Lung (tissue), 12 donors: Measurements from ENCODE around the gene STXBP6. TPM values are rescaled to one million over a fixed set of nuclear protein-coding genes. Genes with fewer than 3 reads are reported as not detected.

Source experiments
- ATAC-seq: fragments of 200-7000 bp; cut with Tn5 transposase; one replicate; pipeline ENCODE4 v1.9.1; 2020; ENCODE audit warnings: moderate number of reproducible peaks; ENCODE audit not compliant: insufficient read depth, low FRiP score
- DNase-seq, 3 donors: peaks; one replicate each; pipeline ENCODE4 v3.0.0-alpha.2; 2013 to 2017
- H3K27ac ChIP-seq, 2 donors: one replicate each; pipeline ENCODE4 v1.5.1; 2013; ENCODE audit warnings: mild to moderate bottlenecking in 2 of 2, moderate library complexity in 2 of 2, control low read depth in 1 of 2, inconsistent platforms in 1 of 2, low read depth in 1 of 2, low read length in 1 of 2
- H3K27me3 ChIP-seq, 3 donors: one replicate each; pipeline ENCODE4 v1.5.1; 2013; ENCODE audit warnings: low read length in 2 of 3; ENCODE audit not compliant: control insufficient read depth in 3 of 3, insufficient read depth in 3 of 3
- H3K36me3 ChIP-seq, 4 donors: one replicate each; pipeline ENCODE4 v1.5.1; 2013; ENCODE audit warnings: low read length in 4 of 4, mild to moderate bottlenecking in 1 of 4, moderate library complexity in 1 of 4; ENCODE audit not compliant: control insufficient read depth in 4 of 4, insufficient read depth in 4 of 4
- H3K4me1 ChIP-seq, 5 donors: one replicate each; pipeline ENCODE4 v1.5.1; 2013; ENCODE audit warnings: low read length in 5 of 5, mild to moderate bottlenecking in 2 of 5, moderate library complexity in 1 of 5; ENCODE audit not compliant: control insufficient read depth in 5 of 5, insufficient read depth in 5 of 5
- H3K4me3 ChIP-seq: one replicate; pipeline ENCODE4 v1.5.1; 2013; ENCODE audit warnings: mild to moderate bottlenecking, control low read depth, moderate library complexity
- H3K9ac ChIP-seq, 2 donors: one replicate each; pipeline ENCODE4 v1.5.1; 2013; ENCODE audit warnings: low read length in 2 of 2, control low read depth in 1 of 2; ENCODE audit not compliant: insufficient read depth in 1 of 2
- H3K9me3 ChIP-seq, 4 donors: one replicate each; pipeline ENCODE4 v1.5.1; 2013; ENCODE audit warnings: low read length in 3 of 4, mild to moderate bottlenecking in 1 of 4, moderate library complexity in 1 of 4; ENCODE audit not compliant: control insufficient read depth in 4 of 4, insufficient read depth in 3 of 4
- WGBS, 2 donors: extraction: QIAGEN DNeasy Blood & Tissue Kit; methylation state at CpG; one replicate each; pipeline ENCODE4 v1.1.7; 2013; 5-methylcytosine and 5-hydroxymethylcytosine counted together
- polyA plus RNA-seq, 2 donors: library from polyadenylated mRNA; stranded (reverse); fragments of 200-250 nt; gene quantifications; one replicate each; pipeline ENCODE4 v1.2.1, GENCODE V29; 2013
- total RNA-seq, 2 donors: library from RNA; depleted of rRNA in 1 of 2; stranded (reverse); fragments of >200 nt in 1 of 2; gene quantifications; one replicate each; pipeline ENCODE4 v1.2.1, GENCODE V29; 2014 to 2021
- TF ChIP-seq, protein P1 (sequence below): IDR thresholded peaks from 2 replicates; pipeline ENCODE4 v1.5.1; 2012; ENCODE audit warnings: mild to moderate bottlenecking; ENCODE audit errors: control extremely low read depth, extremely low read depth
- donor health status: control.
- donor health status: control.
- donor health status: Bipolar disorder and iron deficiency.
- donor health status: healthy.
- donor health status: DM: yes; HTN: yes; CAD: no.

Gene STXBP6
- total and polyA plus RNA-seq, 4 donors, result 9.3 to 42.5 (median 10.5) TPM

DNA sequence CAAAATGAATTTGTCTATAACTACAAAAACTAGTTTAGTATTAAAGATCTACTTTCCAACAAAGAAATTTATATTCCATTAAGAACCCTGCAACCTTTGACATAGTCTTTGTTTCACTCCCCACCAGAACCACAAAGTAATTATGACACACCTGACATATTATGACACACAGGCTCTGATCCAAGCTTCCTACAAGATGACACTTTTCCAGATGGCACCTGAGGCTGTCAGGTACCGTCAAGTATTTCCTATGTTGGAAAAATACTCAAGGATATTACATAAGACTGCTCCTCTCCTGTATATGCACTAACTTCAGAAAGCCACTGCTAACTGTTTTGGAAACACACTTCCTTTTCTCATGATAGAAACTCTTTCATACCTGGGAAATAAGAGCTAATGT is 38.9 kb downstream of the STXBP6 start:
- WGBS, 2 donors, result 36 to 46% methylated on average over 1 of the region's 1 CpG
- DNase-seq (no peak), ATAC-seq (no peak)
- no peaks in the 10 kb centered on the region for H3K36me3 ChIP-seq
- peaks cover 5 to 40% (median 10%) of the 10 kb centered on the region in 5 donors for H3K4me1 ChIP-seq
- H3K9ac ChIP-seq, result no peak overlapping the region
- H3K4me3 ChIP-seq, result no peak overlapping the region
- H3K9me3 ChIP-seq, result no peaks in the 10 kb centered on the region
- H3K27me3 ChIP-seq, result no peaks in the 10 kb centered on the region
- H3K27ac ChIP-seq, result peak overlapping the region in 1 of 2 donors; percentile 60
- TF ChIP-seq, protein P1, sequence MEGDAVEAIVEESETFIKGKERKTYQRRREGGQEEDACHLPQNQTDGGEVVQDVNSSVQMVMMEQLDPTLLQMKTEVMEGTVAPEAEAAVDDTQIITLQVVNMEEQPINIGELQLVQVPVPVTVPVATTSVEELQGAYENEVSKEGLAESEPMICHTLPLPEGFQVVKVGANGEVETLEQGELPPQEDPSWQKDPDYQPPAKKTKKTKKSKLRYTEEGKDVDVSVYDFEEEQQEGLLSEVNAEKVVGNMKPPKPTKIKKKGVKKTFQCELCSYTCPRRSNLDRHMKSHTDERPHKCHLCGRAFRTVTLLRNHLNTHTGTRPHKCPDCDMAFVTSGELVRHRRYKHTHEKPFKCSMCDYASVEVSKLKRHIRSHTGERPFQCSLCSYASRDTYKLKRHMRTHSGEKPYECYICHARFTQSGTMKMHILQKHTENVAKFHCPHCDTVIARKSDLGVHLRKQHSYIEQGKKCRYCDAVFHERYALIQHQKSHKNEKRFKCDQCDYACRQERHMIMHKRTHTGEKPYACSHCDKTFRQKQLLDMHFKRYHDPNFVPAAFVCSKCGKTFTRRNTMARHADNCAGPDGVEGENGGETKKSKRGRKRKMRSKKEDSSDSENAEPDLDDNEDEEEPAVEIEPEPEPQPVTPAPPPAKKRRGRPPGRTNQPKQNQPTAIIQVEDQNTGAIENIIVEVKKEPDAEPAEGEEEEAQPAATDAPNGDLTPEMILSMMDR, result no peak

DNA sequence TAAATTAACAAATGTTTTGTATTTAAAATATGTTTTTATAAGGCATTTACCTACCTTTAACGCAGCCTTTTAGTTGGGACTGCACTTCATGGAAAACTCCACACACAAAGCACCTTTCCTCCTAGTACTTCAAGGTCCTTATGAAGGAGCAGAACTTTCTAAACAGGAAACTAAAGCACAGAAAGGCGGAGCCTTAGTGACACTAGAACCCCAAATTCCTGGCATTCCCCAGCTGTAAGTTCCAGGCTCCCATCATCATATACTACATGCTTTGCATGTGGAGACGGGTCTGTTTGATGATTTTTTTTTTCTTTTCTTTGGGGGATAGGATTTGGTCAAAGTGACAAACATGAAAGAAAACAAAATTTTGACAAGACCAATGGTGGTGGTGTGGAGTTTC is 39.5 kb downstream of the STXBP6 start:
- WGBS, 2 donors, result 70 to 88% methylated on average over 3 of the region's 3 CpGs
- ATAC-seq, result no peak

DNA sequence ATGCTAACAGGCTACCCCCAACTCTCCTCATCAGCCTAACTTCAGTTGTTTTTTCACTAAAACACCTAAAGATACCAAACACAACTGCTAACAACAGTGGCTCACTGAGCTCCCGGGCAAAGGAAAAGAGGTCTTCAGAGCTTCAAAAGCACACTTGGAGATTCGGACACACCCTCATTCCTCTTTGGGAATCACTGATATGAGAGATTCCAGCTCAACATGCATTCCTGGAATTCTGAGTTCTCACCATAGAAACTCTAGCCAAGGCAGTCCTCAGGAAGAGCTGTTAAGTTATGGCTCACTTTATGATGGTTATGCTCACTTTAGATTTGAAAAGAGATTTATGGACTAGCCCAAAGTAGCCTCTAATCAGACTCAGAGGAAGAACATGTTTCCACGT is 40.1 kb downstream of the STXBP6 start:
- Histone ChIP-seq H3K9me3 (no peaks in the 10 kb centered on the region), H3K27ac (peak overlapping the region in 1 of 2 donors; percentile 12), H3K4me1 (peaks cover 6 to 43% (median 10%) of the 10 kb centered on the region in 5 donors), H3K9ac (no peak overlapping the region), H3K36me3 (no peaks in the 10 kb centered on the region), H3K27me3 (no peaks in the 10 kb centered on the region), H3K4me3 (no peak overlapping the region)
- 34 to 68% methylated on average over 3 of the region's 3 CpGs for WGBS, 2 donors
- ATAC-seq, result no peak
- TF ChIP-seq, protein P1, result no peak
- peak in 1 of 3 donors; percentile 35 for DNase-seq

More for the DNA sequence above, 39.5 kb downstream of the STXBP6 start:
- H3K36me3 ChIP-seq, result no peaks in the 10 kb centered on the region
- H3K27ac ChIP-seq, result no peak overlapping the region
- TF ChIP-seq, protein P1, result no peak
- no peak overlapping the region for H3K9ac ChIP-seq
- H3K4me1 ChIP-seq, result peaks cover 6 to 43% (median 10%) of the 10 kb centered on the region in 5 donors
- no peaks in the 10 kb centered on the region for H3K9me3 ChIP-seq
- no peaks in the 10 kb centered on the region for H3K27me3 ChIP-seq
- DNase-seq, result no peak
- no peak overlapping the region for H3K4me3 ChIP-seq

GRCh38 chr14:25007832-25008231 is 42.1 kb downstream of the STXBP6 start:
- H3K4me3 ChIP-seq, result no peak overlapping the region
- whole genome bisulfite sequencing, 2 donors, result 75 to 82% methylated on average over 1 of the region's 1 CpG
- H3K27ac ChIP-seq, result peak overlapping the region in 1 of 2 donors; percentile 83
- no peaks in the 10 kb centered on the region for H3K9me3 ChIP-seq
- TF ChIP-seq, protein P1, result no peak
- H3K4me1 ChIP-seq, result peaks cover 6 to 59% (median 9%) of the 10 kb centered on the region in 5 donors
- H3K9ac ChIP-seq, result no peak overlapping the region
- no peaks in the 10 kb centered on the region for H3K27me3 ChIP-seq
- no peak for ATAC-seq
- no peaks in the 10 kb centered on the region for H3K36me3 ChIP-seq
- DNase-seq, result peak in 1 of 3 donors; percentile 24
